GM18502 (cell line): ENCODE data around the gene NUBPL.

Source experiments
- ATAC-seq: cut with Tn5 transposase; IDR thresholded peaks from one replicate; pipeline ENCODE4 v1.9.1; 2021; ENCODE audit warnings: mild to moderate bottlenecking; ENCODE audit not compliant: unreplicated experiment, poor library complexity

Gene NUBPL, protein sequence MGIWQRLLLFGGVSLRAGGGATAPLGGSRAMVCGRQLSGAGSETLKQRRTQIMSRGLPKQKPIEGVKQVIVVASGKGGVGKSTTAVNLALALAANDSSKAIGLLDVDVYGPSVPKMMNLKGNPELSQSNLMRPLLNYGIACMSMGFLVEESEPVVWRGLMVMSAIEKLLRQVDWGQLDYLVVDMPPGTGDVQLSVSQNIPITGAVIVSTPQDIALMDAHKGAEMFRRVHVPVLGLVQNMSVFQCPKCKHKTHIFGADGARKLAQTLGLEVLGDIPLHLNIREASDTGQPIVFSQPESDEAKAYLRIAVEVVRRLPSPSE

DNA sequence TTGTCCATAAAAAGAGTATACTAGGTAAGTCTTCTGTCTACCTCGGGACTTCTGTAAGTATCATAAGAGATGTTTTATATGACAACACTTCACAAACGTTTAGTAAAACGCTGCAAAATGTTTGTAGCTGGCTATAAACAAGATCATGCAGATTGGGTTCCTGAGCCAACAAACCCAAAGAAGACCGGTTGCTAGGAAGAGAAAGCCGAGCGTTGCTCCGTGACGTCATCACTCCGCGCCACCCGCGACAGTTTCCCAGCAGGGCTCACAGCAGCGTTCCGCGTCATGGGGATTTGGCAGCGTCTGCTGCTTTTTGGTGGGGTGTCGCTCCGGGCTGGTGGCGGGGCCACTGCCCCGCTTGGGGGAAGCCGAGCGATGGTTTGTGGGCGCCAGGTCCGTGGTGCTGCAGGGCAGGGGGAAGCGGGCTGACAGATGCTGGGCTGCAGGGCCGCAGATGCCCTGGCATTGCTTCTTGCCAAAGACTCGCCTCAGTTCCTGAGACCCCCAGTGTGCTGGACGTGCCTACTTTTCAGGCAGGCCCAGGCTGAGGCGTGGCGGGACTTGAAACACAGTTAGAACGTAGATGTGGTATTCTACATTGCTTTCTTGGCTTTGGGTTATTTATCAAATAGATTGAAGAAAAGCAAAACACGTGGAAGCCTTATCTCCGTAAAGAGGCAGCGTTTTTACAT is at the start of gene NUBPL:
Gene NUBPL (plus strand): TSS at position 250 of the 692 bp plus-strand sequence. CDS start 36 bp downstream, at position 286.
- peak; percentile 97 for ATAC-seq

DNA sequence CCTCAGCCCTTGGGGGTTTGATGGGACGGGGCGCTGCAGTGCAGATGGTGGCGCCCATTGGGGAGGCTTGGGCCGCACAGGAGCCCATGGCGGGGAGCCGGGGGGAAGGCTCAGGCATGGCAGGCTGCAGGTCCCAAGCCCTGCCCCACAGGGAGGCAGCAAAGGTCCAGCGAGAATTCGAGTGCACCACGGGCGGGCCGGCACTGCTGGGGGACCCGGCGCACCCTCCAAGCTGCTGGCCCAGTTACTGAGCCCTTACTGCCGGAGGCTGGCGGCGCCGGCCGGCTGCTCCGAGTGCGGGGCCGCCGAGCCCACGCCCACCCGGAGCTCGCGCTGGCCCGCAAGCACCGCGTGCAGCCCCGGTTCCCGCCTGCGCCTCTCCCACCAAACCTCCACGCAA is 34.1 kb upstream of the NUBPL start:
- no peak for ATAC-seq

DNA sequence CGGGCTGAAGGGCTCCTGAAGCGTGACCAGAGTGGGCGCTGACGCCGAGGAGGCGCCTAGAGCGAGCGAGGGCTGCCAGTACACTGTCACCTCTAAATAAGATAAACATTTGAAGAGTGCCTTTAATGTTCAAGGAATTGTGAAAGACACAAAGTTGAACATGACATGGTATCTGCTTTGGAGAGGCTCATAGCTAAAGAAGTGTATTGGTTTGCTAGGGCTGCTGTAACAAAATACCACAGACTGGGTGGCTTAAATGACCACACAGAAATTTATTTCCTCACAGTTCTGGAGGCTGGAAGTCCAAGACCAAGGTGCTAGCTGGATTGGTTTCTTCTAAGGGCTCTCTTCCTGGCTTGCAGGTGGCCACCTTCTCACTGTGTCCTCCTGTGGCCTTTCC is 33.7 kb upstream of the NUBPL start:
- ATAC-seq, result no peak

DNA sequence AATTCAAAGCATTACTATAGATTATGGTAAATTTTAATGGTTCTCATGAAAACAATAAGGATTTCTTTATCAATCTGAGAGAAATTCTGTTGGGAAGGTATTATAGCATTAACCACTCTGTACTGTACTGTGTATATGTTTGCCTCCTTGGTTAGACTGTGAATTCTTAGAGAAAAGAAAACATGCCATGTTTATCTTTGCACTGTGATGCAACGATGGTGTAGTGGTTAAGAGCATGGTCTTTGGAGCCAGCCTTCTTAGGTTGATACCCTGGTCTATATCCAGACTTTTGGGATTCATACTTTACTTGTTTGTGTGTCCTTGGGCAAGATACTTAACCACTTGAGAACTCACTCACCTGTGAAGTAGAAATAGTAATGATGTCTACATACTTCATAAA is 32.2 kb upstream of the NUBPL start:
- ATAC-seq, result no peak

DNA sequence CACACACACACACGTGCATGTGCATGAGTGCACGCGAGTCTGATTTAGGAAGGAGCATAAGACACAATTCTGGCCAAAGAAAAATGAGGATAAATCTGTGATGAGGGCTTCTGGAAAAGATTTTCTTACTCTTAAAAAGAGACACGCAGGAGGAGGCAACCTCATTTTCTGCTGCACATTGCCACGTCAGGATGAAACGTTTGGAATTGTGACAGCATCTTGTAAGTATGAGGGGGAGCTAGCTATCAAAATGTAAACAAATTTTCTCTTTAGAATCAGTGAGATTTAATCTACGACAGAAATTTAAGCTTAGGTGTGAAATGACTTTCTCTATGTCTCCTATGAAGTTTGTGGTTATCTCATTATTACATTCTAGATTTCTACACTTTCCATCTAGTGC is 31.1 kb upstream of the NUBPL start:
- no peak for ATAC-seq

DNA sequence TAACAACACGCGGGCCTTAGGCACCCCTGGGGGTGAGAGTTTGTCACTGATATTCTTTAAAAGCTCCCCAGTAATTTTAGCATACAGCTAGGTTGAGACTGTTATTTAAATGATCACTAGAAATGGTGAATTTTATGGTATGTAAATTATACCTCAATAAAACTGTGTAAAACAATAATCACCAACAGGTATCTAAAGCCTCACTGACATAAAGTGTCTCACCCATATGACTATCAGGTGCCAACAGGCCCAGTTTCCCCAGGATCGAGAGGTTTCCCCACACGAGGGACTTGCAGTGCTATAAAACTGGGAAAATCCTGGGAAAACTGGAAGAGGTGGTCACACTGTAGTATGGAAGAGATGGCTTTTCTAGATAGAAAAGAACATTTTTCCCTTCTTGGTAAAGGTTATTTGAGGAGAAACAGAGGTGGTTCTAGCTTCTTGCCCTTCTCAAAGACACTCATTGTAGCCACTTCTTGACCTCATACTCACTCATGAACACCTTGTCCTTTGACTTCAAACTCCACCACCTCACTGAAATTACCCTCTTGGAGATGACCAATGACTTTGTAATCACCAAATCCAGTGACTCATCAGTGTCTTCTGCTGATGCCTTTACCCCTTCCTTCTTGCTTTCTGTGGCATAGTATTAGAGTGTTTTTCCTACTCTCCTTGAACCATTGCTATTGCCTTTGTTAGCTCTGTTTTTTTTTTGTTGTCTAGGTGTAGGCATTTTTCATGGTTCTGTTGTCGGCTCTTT is 24.8 kb upstream of the NUBPL start:
- ATAC-seq, result no peak

DNA sequence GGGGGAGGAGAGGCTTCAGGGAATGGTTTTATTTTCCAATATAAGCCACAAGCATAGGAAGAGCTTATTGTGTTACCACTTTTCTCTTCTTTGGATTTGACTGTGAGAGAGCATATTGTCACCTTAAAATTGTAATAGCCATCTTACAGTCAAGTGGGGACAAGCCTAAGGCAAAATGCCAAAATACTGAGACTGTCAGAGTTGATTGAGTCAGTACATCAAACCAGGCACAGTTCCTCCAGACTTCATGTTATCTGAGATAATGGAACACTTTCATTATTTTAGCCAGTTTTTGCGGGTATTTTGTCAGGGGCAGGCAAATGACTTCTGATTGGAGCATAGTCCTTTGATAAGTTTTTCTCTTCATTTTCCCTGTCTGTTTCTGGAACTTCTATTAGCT is 19.5 kb upstream of the NUBPL start:
- ATAC-seq, result no peak

DNA sequence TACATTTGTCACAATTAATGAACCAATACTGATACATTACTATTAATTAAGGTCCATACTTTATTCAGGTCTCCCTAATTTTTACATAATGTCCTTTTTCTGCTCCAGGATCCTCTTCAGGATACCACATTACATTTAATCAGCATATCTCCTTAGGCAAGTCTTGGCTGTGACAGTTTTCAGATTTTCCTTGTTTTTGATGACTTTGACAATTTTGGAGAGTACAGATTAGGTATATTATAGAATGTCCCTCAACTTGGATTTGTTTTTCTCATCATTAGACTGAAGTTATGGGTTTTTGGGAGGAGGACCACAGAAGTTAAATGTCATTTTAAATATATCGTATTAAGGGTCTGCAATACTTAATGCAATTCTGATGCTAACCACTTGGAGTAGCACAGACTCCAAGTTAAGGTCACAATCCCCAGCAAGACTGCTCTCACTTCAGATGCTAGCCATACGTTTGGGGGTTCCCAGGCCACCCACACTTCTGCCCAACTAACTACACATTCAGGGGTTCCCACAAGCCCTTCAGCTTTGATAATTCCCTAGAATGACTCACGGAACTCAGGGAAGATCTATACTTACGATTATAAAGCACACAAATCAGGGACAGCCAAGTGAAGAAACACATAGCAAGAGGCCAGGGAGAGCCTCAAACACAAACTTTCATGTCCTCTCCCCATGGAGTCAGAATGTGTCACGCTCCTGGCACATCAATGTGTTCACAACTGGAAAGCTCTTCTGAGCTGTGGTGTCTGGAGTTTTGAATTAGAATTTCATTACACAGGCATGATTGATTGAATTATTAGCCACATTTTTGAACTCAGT is 17.0 kb upstream of the NUBPL start:
- ATAC-seq, result peak; percentile 87

DNA sequence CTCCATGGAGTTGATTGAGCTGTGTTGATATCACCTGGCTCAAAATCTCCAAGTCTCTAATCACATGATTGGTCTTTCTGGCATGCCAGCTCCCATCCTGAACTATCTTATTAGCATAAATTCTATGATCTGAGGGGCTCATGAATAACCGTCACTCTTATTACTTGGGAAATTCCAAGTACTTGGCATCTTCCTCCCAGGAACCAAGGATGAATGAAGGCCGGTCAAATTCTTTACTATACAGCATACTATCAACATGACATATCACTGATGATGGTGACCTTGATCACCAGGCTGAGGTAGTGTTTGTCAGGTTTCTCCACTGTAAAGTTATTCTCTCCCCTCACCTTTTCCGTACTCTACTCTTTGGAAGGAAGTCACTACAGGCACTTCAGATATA is 16.4 kb upstream of the NUBPL start:
- ATAC-seq, result no peak

DNA sequence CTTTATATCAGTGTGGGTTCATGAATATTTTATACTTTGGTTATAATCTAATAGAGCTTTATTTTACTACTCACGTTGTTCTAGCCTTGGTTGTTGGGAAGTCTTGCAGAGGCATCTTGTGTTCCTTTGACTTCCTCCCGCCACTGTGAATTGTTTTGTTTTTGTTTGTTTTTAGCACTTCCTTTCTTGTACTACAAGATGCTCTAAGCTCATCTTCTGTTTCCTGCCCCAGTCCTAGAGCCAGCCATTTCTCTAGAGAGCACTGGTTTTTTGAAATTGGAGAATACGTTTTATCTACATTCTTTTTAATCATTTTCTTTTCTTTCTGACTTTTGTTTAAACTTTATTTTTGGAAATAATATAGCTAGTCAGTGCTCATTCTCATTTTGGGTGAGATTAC is 15.9 kb upstream of the NUBPL start:
- ATAC-seq, result no peak

DNA sequence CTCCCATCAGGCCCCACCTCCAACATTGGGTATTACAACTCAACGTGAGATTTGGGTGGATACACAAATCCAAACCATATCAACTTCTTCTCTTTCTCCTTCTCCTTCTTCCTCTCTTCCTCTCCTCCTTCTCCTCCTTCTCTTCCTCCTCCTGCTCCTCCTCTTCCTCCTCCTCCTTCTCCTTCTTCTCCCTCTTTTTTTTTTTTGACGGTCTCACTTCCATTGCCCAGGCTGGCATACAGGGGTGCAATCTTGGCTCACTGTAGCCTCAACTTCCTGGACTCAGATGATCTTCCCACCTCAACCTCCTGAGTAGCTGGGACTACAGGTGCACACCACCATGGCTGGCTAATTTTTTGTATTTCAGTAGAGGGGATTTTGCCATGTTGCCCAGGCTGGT is 11.4 kb upstream of the NUBPL start:
- no peak for ATAC-seq

DNA sequence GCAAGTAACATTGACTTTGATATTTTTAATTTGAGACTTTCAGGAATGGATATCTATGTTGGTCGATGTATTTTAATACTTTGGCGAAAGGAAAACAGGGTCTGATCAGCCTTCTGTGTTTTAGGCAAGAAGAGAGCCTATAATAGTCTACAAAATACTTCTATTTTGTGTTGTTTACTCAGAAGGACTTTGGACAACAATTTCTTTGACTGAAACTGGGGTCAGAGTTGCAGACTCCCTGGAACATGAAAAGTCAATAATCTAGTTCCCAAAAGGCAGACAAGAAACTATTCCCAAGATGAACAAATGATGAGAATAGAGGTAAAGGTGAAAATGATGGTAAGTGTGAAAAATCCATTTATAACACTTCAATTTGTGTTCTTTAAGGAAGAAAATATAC is 10.6 kb upstream of the NUBPL start:
- no peak for ATAC-seq

DNA sequence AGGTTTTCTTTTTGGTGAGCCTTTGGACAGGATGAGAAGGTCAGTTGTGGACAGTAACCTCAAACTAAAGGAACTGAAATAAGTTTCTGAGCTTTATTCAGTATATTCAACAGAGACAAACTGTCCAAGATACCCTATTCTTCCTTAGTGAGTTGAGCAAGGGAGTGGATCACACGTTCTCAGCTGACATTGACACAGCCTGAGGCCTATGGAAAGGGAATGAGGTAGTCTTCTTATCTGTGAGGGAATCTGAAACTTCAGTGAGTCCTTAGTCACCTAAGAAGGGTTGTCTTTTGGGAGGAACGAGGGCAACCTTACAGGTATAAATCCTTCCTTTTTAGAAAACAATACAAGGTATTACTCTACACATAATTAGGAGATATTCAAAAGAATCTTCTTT is 5.0 kb upstream of the NUBPL start:
- no peak for ATAC-seq

DNA sequence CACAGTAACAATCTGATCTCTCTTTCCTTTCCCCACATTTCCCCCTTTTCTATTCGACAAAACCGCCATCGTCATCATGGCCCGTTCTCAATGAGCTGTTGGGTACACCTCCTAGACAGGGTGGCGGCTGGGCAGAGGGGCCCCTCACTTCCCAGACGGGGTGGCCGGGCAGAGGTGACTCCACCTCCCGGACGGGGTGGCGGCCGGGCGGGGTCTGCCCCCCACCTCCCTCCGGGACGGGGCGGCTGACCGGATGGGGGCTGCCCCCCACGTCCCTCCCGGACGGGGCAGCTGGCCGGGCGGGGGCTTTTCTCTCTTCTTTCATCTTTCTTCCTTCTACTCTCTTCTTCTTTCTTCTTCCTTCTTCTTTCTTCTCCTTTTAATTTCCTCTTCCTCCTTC is 1.3 kb upstream of the NUBPL start:
- no peak for ATAC-seq

DNA sequence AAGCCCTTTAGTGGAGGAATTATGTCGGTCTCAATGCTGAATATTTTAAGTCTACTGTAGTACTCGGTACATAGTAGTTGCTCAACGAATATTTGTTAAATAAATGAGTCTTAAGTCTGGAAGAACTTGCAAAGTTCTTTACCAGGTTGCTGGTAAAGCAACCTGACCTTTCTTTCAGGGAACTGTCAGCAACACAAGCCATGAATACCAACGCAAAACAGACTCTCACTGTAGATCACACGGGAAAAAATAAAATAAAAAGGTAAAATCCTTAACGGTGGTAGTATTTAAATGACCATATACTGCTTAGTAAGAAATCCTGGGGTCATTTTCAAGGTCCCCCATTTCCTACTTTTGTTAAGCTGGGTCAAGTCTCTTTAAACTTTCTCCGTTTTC is 447 bp upstream of the NUBPL start:
- ATAC-seq, result peak; percentile 3

DNA sequence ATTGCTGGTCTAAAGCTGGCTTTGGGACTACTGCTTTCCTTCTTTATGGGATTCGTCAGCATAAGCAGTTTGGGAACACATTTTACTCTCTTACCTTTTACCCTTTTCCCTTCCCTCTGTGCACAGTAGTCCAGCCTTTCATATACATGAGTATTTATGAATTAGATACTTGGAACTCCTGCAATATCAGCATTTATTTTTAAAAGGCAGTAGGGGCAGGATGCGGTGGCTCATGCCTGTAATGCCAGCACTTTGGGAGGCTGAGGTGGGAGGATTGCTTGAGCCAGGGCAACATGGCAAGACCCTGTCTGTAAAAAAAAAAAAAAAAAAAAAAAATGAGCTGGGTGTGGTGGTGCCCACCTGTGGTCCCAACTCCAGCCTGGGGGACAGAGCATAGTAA is 3.0 kb downstream of the NUBPL start:
- ATAC-seq, result no peak

DNA sequence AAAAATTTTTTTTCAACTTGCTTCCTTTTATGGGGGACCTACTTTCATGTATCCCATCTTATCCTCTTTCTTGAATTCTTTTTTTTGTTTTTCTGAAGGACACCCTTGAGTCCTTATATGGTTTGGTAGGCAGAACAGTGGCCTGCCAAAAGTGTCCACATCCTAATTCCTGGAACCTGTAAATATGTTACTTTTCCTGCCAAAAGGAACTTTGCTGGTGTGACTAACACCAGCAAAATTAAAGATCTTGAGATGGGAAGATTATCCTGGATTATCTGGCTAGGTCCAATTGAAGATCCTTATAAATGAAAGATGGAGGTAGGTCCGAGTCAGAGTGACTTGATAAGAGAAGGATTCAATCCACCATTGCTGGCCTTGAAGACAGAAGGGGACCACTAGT is 5.3 kb downstream of the NUBPL start:
- no peak for ATAC-seq

DNA sequence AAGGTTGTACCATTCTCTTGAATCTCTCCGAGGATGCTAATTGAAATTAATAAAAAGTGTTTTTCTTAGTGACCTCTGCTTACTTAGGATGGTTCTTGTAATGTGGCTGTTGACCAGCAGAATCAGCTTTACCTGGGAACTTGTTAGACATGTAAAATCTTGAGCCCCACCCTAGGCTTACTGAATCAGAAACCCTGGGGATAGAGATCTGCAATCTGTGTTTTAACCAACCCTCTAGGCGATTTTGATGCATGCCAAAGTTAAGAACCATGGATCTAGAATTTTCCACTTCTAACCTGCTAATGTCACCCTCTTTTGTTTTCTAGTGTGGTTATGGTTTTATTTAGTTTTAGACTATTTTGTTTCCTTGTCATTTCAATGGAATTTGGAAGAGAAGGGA is 6.5 kb downstream of the NUBPL start:
- ATAC-seq, result no peak

DNA sequence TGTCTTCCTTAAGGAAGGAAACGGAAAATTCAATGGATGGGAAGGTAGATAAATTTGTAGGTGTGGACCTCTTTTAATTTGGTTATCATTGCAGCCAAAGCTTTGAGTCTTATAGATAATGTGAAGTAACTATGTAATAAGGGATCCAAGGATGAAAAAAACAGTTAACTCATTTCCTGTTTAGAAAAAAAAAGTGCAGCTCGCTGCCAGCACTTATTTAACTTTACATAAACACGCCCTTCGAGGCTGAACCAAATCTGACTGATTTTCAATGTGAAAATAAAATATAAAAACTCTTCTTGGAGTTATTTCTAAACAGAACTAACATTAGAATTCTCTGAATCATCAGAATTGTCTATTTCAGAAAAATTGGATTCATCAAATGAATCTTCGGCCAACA is 7.0 kb downstream of the NUBPL start:
- no peak for ATAC-seq

DNA sequence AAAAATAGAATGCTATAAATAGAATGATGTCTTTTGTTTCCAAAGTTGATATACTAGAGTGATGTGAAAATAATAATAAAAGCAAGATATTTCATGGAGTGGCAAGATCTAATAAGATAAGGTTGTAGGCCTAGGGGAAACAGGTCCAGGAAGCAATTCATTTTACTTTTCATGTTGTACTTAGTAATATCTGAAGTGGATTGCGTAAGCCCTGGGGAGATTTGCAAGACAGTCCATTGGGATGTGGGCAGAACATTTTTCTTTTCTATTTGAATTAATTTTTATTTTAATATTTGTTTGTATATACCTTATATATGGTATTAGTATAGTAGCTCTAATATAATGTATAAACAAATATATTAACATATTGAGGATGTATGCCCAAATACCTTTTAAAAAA is 7.5 kb downstream of the NUBPL start:
- no peak for ATAC-seq

DNA sequence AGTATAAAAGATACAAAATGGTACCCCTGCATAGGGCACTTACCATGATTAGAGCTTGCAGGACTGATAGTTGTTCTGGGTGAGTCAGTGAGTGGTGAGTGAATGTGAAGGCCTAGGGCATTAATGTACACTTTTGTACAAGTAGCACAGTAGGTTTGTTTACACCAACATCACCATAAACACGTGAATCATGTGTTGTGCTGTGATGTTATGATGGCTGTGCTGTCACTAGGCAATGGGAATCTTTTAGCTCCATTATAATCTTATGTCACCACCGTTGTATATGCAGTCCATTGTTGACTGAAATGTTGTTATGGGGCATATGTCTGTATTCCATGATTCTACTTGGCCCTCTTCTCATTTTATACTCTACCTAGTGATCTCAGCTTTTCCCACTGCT is 11.8 kb downstream of the NUBPL start:
- ATAC-seq, result no peak
